Epithelial cell of esophagus (primary cell): ENCODE results near the gene RASL11B.

Experiments
- DNase-seq: peaks from one replicate; pipeline ENCODE4 v3.0.0; 2010; ENCODE audit warnings: low read depth
- H3K4me3 ChIP-seq: 2 replicates; pipeline ENCODE4 v1.5.1; 2011; ENCODE audit warnings: mild to moderate bottlenecking, low read length, control low read depth
- TF ChIP-seq, protein P1 (sequence below): IDR thresholded peaks from 2 replicates; pipeline ENCODE4 v1.5.1; 2011; ENCODE audit warnings: low read depth, mild to moderate bottlenecking, low read length, control low read depth, inconsistent platforms; ENCODE audit not compliant: insufficient read depth; ENCODE audit errors: missing control alignments

The RASL11B gene

DNA sequence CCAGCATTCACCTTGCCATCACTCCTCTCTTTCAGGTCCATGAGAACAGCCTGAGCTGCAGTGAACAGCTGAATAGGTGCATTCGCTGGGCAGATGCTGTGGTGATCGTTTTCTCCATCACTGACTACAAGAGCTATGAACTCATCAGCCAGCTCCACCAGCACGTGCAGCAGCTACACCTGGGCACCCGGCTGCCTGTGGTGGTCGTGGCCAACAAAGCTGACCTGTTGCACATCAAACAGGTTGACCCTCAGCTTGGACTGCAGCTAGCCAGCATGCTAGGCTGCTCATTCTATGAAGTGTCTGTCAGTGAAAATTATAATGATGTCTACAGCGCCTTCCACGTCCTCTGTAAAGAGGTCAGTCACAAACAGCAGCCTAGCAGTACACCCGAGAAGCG lies 3.2 kb downstream of the RASL11B start:
- TF ChIP-seq, protein P1, sequence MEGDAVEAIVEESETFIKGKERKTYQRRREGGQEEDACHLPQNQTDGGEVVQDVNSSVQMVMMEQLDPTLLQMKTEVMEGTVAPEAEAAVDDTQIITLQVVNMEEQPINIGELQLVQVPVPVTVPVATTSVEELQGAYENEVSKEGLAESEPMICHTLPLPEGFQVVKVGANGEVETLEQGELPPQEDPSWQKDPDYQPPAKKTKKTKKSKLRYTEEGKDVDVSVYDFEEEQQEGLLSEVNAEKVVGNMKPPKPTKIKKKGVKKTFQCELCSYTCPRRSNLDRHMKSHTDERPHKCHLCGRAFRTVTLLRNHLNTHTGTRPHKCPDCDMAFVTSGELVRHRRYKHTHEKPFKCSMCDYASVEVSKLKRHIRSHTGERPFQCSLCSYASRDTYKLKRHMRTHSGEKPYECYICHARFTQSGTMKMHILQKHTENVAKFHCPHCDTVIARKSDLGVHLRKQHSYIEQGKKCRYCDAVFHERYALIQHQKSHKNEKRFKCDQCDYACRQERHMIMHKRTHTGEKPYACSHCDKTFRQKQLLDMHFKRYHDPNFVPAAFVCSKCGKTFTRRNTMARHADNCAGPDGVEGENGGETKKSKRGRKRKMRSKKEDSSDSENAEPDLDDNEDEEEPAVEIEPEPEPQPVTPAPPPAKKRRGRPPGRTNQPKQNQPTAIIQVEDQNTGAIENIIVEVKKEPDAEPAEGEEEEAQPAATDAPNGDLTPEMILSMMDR, result no peak
- no peak for DNase-seq
- no peak overlapping the region for H3K4me3 ChIP-seq

DNA sequence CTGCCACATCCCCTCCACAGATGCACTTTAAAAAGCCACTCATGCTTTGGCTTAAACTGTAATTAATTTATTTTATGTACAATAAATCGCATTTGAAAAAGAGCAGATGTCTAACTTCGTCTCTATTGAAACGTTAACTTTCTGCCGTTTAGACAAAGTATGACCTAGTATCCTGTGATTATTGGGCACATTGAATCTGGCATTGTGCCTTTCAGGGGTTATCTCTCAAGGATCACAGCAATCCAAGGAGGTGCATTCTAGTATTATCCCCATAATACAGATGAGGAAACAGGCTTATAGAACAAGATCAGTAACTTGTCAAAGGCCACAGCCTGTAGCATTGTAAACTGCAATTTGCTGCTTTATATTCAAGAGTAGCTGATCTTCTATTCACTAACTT lies 4.6 kb downstream of the RASL11B start:
- no peak for DNase-seq
- H3K4me3 ChIP-seq, result no peak overlapping the region
- TF ChIP-seq, protein P1, result no peak

DNA sequence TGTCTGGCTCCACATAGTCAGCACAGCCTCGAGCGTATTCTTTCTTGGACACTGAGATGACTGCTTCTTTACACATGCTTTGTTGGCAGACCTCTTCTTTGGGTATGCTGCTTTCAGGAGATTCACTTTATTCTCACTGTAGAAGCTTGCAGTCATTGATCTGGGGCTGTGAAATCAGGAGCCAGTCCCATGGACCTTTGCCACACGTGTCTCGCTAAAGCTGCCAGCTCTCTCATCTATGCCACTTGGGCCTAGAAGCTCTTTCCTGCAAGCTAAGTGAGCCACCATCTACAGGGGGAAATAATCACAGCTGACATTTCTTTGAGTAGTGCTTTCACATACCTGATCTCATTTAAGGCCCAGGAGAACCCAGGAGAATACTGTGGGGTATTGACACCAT lies 5.0 kb downstream of the RASL11B start:
- TF ChIP-seq, protein P1, result no peak
- DNase-seq, result no peak
- no peak overlapping the region for H3K4me3 ChIP-seq

DNA sequence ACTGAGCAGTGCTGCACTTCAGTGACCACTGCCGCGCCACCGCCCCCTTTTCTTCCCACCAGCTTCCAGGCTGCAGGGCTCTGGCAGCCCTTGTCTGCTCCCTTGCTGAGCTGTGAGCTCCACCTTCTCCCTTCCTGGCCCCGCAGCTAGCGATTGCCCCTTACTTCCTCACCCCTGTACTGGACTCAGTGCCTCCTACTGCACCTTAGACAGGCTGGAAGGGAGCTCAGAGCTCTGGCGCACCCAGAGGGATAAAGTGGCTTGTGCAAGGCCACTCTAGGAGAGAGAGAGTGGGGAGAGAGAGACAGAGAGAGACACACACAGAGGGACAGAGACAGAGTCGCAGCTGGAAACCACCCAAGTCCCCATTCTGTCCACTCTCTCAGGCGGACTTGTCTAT lies 6.0 kb downstream of the RASL11B start:
- DNase-seq, result no peak
- H3K4me3 ChIP-seq, result no peak overlapping the region
- TF ChIP-seq, protein P1, result no peak

DNA sequence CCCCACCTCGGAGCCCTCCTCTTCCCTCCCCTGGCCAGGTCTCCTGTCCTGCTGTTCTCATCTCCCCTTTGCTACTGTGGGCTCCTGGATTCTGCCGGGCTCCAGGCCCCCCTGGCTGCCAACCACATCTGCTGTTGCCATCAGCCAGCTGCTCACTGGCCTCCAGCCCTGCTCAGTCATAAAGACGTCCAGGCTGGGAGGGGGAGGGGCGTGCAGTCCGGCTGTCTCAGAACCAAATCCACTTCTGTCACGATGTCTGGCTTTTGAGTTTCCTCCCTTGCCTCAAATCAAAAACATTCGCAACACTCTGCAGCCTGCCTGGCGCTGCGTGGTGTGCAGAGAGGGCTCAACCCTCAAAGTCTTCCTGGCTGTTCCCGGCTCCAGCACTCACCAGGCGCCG lies 7.1 kb downstream of the RASL11B start:
- DNase-seq, result no peak
- no peak overlapping the region for H3K4me3 ChIP-seq
- TF ChIP-seq, protein P1, result no peak

DNA sequence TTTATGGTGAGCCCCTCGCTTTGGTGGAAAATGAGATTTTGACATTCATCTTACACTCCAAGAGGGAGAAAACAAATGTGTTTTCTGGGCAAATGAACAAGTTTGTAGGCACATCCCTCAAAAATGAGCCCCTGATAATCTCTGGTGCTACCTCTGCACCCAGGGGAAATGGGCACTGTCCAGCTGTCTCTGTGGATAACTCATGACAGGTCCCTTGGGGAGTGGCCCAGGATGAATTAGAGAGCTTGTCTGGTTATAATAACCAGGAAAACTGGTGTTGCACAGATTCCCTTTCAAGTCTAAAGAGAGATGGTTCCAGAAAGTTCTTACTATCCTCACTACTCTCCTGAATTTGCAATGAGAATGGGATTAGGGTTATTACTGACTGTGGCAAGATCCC lies 7.5 kb downstream of the RASL11B start:
- no peak overlapping the region for H3K4me3 ChIP-seq
- TF ChIP-seq, protein P1, result no peak
- DNase-seq, result no peak

DNA sequence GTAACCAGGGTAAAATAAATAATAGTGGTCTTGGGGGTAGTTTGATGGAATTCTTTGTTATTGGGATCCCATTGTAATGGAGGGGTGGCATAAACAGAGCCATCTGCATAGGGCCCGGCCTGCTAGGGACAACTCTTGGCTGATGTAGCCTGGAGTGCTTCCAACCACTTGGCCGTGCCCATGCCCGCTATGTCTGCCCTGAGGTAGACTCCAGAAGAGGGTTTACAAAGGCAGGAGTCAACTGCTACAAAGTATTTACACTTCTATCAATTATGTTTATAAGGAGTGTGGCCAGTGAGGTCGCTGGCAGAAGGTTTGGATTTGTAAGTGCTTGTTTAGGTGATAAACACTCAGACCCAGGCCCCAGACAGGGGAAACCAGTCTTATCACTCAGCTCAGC lies 8.1 kb downstream of the RASL11B start:
- TF ChIP-seq, protein P1, result no peak
- H3K4me3 ChIP-seq, result no peak overlapping the region
- DNase-seq, result no peak
